Astrocyte (in vitro differentiated cells and primary cell): Measurements from ENCODE around the gene ACTL8. TPM values are rescaled to one million over a fixed set of nuclear protein-coding genes. Genes with fewer than 3 reads are reported as not detected.

Source experiments
- DNase-seq: peaks from one replicate; pipeline ENCODE4 v3.0.0-alpha.2; 2010; ENCODE audit warnings: low read depth
- FAIRE-seq: peaks from 2 replicates; lab custom pipeline; 2011; peaks lifted over from hg19 to GRCh38; lab: Jason Lieb, UNC
- H2AFZ ChIP-seq: 2 replicates; pipeline ENCODE4 v1.6.0; 2012; ENCODE audit warnings: low read depth, low read length, inconsistent platforms
- H3K27ac ChIP-seq: 2 replicates; pipeline ENCODE4 v1.5.1; 2011; ENCODE audit warnings: low read depth, low read length, inconsistent platforms
- H3K27me3 ChIP-seq: 2 replicates; pipeline ENCODE4 v1.6.0; 2011; ENCODE audit warnings: low read length, inconsistent platforms; ENCODE audit not compliant: insufficient read depth
- H3K36me3 ChIP-seq: 2 replicates; pipeline ENCODE4 v1.5.1; 2011; ENCODE audit warnings: low read length, inconsistent platforms; ENCODE audit not compliant: insufficient read depth
- H3K4me1 ChIP-seq: 2 replicates; pipeline ENCODE4 v1.5.1; 2011; ENCODE audit warnings: low read length, inconsistent platforms; ENCODE audit not compliant: insufficient read depth
- H3K4me2 ChIP-seq: 2 replicates; pipeline ENCODE4 v1.6.0; 2012; ENCODE audit warnings: low read length, inconsistent platforms
- H3K4me3 ChIP-seq: 2 replicates; pipeline ENCODE4 v1.5.1; 2011; ENCODE audit warnings: low read depth, mild to moderate bottlenecking, low read length, inconsistent platforms; ENCODE audit not compliant: insufficient read depth
- H3K79me2 ChIP-seq: 2 replicates; pipeline ENCODE4 v1.6.0; 2012; ENCODE audit warnings: mild to moderate bottlenecking, low read length, inconsistent platforms; ENCODE audit not compliant: insufficient read depth
- H3K9ac ChIP-seq: 2 replicates; pipeline ENCODE4 v1.6.0; 2012; ENCODE audit warnings: mild to moderate bottlenecking, low read length, inconsistent platforms
- H3K9me3 ChIP-seq: 2 replicates; pipeline ENCODE4 v1.5.1; 2012; ENCODE audit warnings: low read depth, mild to moderate bottlenecking, low read length, inconsistent platforms; ENCODE audit not compliant: insufficient read depth
- H4K20me1 ChIP-seq: 2 replicates; pipeline ENCODE4 v1.6.0; 2012; ENCODE audit warnings: low read length, inconsistent platforms; ENCODE audit not compliant: insufficient read depth
- H3K27ac Mint-ChIP-seq: one replicate; pipeline ENCODE4 v1.8.0; 2021; ENCODE audit warnings: mild to moderate bottlenecking, mixed read lengths; ENCODE audit not compliant: unreplicated experiment
- H3K27me3 Mint-ChIP-seq: one replicate; pipeline ENCODE4 v1.8.0; 2021; ENCODE audit warnings: low read depth, mixed read lengths; ENCODE audit not compliant: unreplicated experiment
- H3K36me3 Mint-ChIP-seq: one replicate; pipeline ENCODE4 v1.8.0; 2021; ENCODE audit warnings: low read depth, mixed read lengths; ENCODE audit not compliant: unreplicated experiment
- H3K4me1 Mint-ChIP-seq: one replicate; pipeline ENCODE4 v1.8.0; 2021; ENCODE audit warnings: low read depth, mixed read lengths; ENCODE audit not compliant: unreplicated experiment
- H3K4me3 Mint-ChIP-seq: one replicate; pipeline ENCODE4 v1.8.0; 2021; ENCODE audit warnings: mild to moderate bottlenecking, moderate library complexity, mixed read lengths; ENCODE audit not compliant: unreplicated experiment
- H3K9me3 Mint-ChIP-seq: one replicate; pipeline ENCODE4 v1.8.0; 2021; ENCODE audit warnings: mild to moderate bottlenecking, mixed read lengths; ENCODE audit not compliant: unreplicated experiment
- EZH2 ChIP-seq: IDR thresholded peaks from 2 replicates; pipeline ENCODE4 v1.6.1; 2012; ENCODE audit warnings: mild to moderate bottlenecking, low read length, inconsistent platforms; ENCODE audit not compliant: insufficient read depth
- total RNA-seq: library from RNA; stranded (reverse); gene quantifications from 2 replicates; pipeline ENCODE4 v1.2.1, GENCODE V29; 2021
- TF ChIP-seq, protein P1 (sequence below): IDR thresholded peaks from 2 replicates; pipeline ENCODE4 v1.5.1; 2011; ENCODE audit warnings: low read depth, mild to moderate bottlenecking, inconsistent platforms, low read length, moderate library complexity; ENCODE audit not compliant: insufficient read depth

The ACTL8 gene
- total RNA-seq, 1 donor from 2014 or later, result 2.0 TPM

DNA sequence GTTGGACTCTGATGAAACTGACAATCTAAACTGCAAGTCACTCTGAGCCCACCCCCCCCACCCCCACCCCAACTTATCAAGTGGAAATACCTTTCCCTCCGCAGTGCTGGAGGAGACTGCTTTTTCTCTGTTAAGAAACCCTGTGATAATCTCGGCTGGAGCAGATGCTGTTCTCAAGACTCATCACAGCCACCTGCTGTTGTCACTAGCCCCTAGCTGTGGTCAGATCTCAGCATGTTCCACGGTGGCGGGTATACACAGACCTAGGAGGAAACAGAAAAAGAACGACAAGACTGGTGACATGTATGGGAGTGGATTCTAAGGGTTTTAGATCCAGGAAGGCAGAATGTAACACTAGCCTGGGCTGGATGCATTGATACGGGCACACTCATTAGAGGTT lies 2.3 kb downstream of the ACTL8 start:
- TF ChIP-seq, protein P1, sequence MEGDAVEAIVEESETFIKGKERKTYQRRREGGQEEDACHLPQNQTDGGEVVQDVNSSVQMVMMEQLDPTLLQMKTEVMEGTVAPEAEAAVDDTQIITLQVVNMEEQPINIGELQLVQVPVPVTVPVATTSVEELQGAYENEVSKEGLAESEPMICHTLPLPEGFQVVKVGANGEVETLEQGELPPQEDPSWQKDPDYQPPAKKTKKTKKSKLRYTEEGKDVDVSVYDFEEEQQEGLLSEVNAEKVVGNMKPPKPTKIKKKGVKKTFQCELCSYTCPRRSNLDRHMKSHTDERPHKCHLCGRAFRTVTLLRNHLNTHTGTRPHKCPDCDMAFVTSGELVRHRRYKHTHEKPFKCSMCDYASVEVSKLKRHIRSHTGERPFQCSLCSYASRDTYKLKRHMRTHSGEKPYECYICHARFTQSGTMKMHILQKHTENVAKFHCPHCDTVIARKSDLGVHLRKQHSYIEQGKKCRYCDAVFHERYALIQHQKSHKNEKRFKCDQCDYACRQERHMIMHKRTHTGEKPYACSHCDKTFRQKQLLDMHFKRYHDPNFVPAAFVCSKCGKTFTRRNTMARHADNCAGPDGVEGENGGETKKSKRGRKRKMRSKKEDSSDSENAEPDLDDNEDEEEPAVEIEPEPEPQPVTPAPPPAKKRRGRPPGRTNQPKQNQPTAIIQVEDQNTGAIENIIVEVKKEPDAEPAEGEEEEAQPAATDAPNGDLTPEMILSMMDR, result no peak
- TF ChIP-seq EZH2, result no peak
- FAIRE-seq, result no peak
- H3K4me2 ChIP-seq, result no peak overlapping the region
- H3K4me3 ChIP-seq, result no peak overlapping the region
- H3K27ac ChIP-seq, result no peak overlapping the region
- no peaks in the 10 kb centered on the region for H4K20me1 ChIP-seq
- Mint-ChIP-seq H3K9me3 (peaks cover 23% of the 10 kb centered on the region), H3K27me3 (peaks cover 12% of the 10 kb centered on the region), H3K27ac (no peak overlapping the region), H3K36me3 (no peaks in the 10 kb centered on the region), H3K4me3 (no peak overlapping the region), H3K4me1 (no peaks in the 10 kb centered on the region)
- H3K9me3 ChIP-seq, result peaks cover 22% of the 10 kb centered on the region
- no peak overlapping the region for H3K9ac ChIP-seq
- no peaks in the 10 kb centered on the region for H3K79me2 ChIP-seq
- H2AFZ ChIP-seq, result no peak overlapping the region
- no peak for DNase-seq
- no peaks in the 10 kb centered on the region for H3K36me3 ChIP-seq
- H3K27me3 ChIP-seq, result no peaks in the 10 kb centered on the region
- H3K4me1 ChIP-seq, result no peaks in the 10 kb centered on the region

DNA sequence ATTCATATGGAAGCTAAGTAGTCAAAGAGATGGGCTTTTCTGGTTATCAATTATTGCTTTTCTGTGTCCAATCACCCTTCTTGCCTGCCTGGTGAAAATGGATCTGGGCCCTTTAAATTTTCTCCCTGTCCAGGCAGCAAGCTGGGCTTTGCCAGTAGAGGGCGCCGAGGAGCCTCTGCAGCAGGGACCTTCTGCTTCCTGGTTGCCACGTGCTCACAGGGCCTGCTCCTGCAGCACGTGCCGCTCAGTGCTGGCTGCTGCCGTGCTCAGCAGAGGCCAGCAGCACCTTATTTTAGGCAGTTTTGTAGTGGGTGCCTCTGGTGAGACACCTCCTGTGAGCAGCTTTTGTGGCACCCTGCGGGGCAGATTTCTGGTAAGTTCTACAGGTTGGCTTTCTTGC lies 4.0 kb downstream of the ACTL8 start:
- H3K4me2 ChIP-seq, result no peak overlapping the region
- no peaks in the 10 kb centered on the region for H3K27me3 ChIP-seq
- H3K9ac ChIP-seq, result no peak overlapping the region
- peaks cover 8% of the 10 kb centered on the region for H3K27me3 Mint-ChIP-seq
- peaks cover 22% of the 10 kb centered on the region for H3K9me3 ChIP-seq
- H3K36me3 Mint-ChIP-seq, result no peaks in the 10 kb centered on the region
- H3K4me1 ChIP-seq, result no peaks in the 10 kb centered on the region
- peaks cover 23% of the 10 kb centered on the region for H3K9me3 Mint-ChIP-seq
- H3K4me1 Mint-ChIP-seq, result no peaks in the 10 kb centered on the region
- no peaks in the 10 kb centered on the region for H3K36me3 ChIP-seq
- FAIRE-seq, result no peak
- DNase-seq, result no peak
- H3K79me2 ChIP-seq, result no peaks in the 10 kb centered on the region
- no peaks in the 10 kb centered on the region for H4K20me1 ChIP-seq
- no peak overlapping the region for H3K27ac Mint-ChIP-seq
- no peak overlapping the region for H2AFZ ChIP-seq
- no peak overlapping the region for H3K4me3 ChIP-seq
- no peak for TF ChIP-seq EZH2
- TF ChIP-seq, protein P1, result no peak
- H3K27ac ChIP-seq, result no peak overlapping the region
- H3K4me3 Mint-ChIP-seq, result no peak overlapping the region

- DNase-seq, result no peak
- H3K36me3 Mint-ChIP-seq, result no peaks in the 10 kb centered on the region
- FAIRE-seq, result no peak
Measured at GRCh38 chr1:17762313-17762712, 7.2 kb downstream of the ACTL8 start.

More at GRCh38 chr1:17762313-17762712, 7.2 kb downstream of the ACTL8 start:
- no peak overlapping the region for H3K4me3 ChIP-seq
- H3K27ac Mint-ChIP-seq, result no peak overlapping the region
- no peaks in the 10 kb centered on the region for H4K20me1 ChIP-seq
- H3K79me2 ChIP-seq, result no peaks in the 10 kb centered on the region
- peaks cover 13% of the 10 kb centered on the region for H3K9me3 ChIP-seq
- H3K27me3 ChIP-seq, result no peaks in the 10 kb centered on the region
- H3K27ac ChIP-seq, result no peak overlapping the region
- no peak overlapping the region for H3K4me3 Mint-ChIP-seq
- H3K27me3 Mint-ChIP-seq, result peaks cover 9% of the 10 kb centered on the region
- H3K4me2 ChIP-seq, result no peak overlapping the region
- no peak for TF ChIP-seq EZH2
- TF ChIP-seq, protein P1, result no peak
- H3K9me3 Mint-ChIP-seq, result peaks cover 13% of the 10 kb centered on the region
- no peaks in the 10 kb centered on the region for H3K36me3 ChIP-seq
- no peak overlapping the region for H2AFZ ChIP-seq
- H3K4me1 ChIP-seq, result peaks cover 20% of the 10 kb centered on the region
- H3K9ac ChIP-seq, result no peak overlapping the region
- H3K4me1 Mint-ChIP-seq, result peaks cover 2% of the 10 kb centered on the region
